Liver (tissue), 9 donors: Measurements from ENCODE around the gene RNU1-2. TPM values are rescaled to one million over a fixed set of nuclear protein-coding genes. Genes with fewer than 3 reads are reported as not detected.

Experiments used
- DNase-seq: peaks from one replicate; pipeline ENCODE4 v3.0.0-alpha.2; 2017; ENCODE audit warnings: low spot score
- H3K27ac ChIP-seq, 2 donors: one replicate each; pipeline ENCODE4 v1.7.0; 2013; ENCODE audit warnings: inconsistent platforms in 2 of 2, low read length in 2 of 2, control low read depth in 1 of 2, low read depth in 1 of 2, mild to moderate bottlenecking in 1 of 2
- H3K27me3 ChIP-seq, 4 donors: one replicate each; pipeline versions ENCODE4 v1.6.1 to v1.7.0; 2013; ENCODE audit warnings: low read length in 3 of 4, inconsistent platforms in 1 of 4, mild to moderate bottlenecking in 1 of 4, moderate library complexity in 1 of 4; ENCODE audit not compliant: control insufficient read depth in 4 of 4, insufficient read depth in 4 of 4
- H3K36me3 ChIP-seq, 4 donors: one replicate each; pipeline versions ENCODE4 v1.6.1 to v1.7.0; 2013; ENCODE audit warnings: low read length in 3 of 4, mild to moderate bottlenecking in 3 of 4, low read depth in 1 of 4, moderate library complexity in 1 of 4; ENCODE audit not compliant: control insufficient read depth in 4 of 4, insufficient read depth in 3 of 4
- H3K4me1 ChIP-seq, 4 donors: one replicate each; pipeline versions ENCODE4 v1.6.1 to v1.7.0; 2013; ENCODE audit warnings: low read length in 3 of 4, mild to moderate bottlenecking in 3 of 4, moderate library complexity in 1 of 4; ENCODE audit not compliant: control insufficient read depth in 4 of 4, insufficient read depth in 4 of 4
- H3K4me3 ChIP-seq, 3 donors: one replicate each; pipeline versions ENCODE4 v1.6.1 to v1.7.0; 2013; ENCODE audit warnings: low read length in 3 of 3, control low read depth in 1 of 3, low read depth in 1 of 3, mild to moderate bottlenecking in 1 of 3
- H3K9ac ChIP-seq, 2 donors: one replicate each; pipeline ENCODE4 v1.7.0; 2013; ENCODE audit warnings: low read length in 2 of 2, mild to moderate bottlenecking in 2 of 2, moderate library complexity in 2 of 2, control low read depth in 1 of 2, low read depth in 1 of 2
- H3K9me3 ChIP-seq, 4 donors: one replicate each; pipeline versions ENCODE4 v1.6.1 to v1.7.0; 2013; ENCODE audit warnings: low read length in 3 of 4; ENCODE audit not compliant: control insufficient read depth in 4 of 4
- EGR1 ChIP-seq, 2 donors: IDR thresholded peaks; 2 replicates each; pipeline ENCODE4 v1.6.1; 2016 to 2018; ENCODE audit warnings: antibody characterized with exemption in 2 of 2, low read depth in 2 of 2
- FOXA1 ChIP-seq: IDR thresholded peaks from 2 replicates; pipeline ENCODE4 v1.6.1; 2016; ENCODE audit warnings: antibody characterized with exemption
- FOXA2 ChIP-seq: IDR thresholded peaks from 2 replicates; pipeline ENCODE4 v1.6.1; 2016; ENCODE audit warnings: antibody characterized with exemption
- GABPA ChIP-seq, 2 donors: IDR thresholded peaks in 1 of 2; conservative IDR thresholded peaks in 1 of 2; 2 replicates each; pipeline ENCODE4 v1.6.1; 2016; ENCODE audit warnings: antibody characterized with exemption in 2 of 2, mild to moderate bottlenecking in 1 of 2, moderate library complexity in 1 of 2
- HNF4A ChIP-seq, 2 donors: conservative IDR thresholded peaks; 2 replicates each; pipeline ENCODE4 v1.6.1; 2016; ENCODE audit warnings: antibody characterized with exemption in 2 of 2, mild to moderate bottlenecking in 2 of 2
- HNF4G ChIP-seq: IDR thresholded peaks from 2 replicates; pipeline ENCODE4 v1.6.1; 2016; ENCODE audit warnings: antibody characterized with exemption
- JUND ChIP-seq, 2 donors: IDR thresholded peaks; 2 replicates each; pipeline ENCODE4 v1.6.1; 2016; ENCODE audit warnings: antibody characterized with exemption in 2 of 2
- NR2F2 ChIP-seq: IDR thresholded peaks from 2 replicates; pipeline ENCODE4 v1.6.1; 2016; ENCODE audit warnings: antibody characterized with exemption
- RAD21 ChIP-seq, 2 donors: IDR thresholded peaks; 2 replicates each; pipeline ENCODE4 v1.6.1; 2016; ENCODE audit warnings: antibody characterized with exemption in 2 of 2, mild to moderate bottlenecking in 2 of 2
- RXRA ChIP-seq, 2 donors: IDR thresholded peaks; 2 replicates each; pipeline ENCODE4 v1.6.1; 2017 to 2018; ENCODE audit warnings: antibody characterized with exemption in 2 of 2, mild to moderate bottlenecking in 1 of 2
- SP1 ChIP-seq: IDR thresholded peaks from 2 replicates; pipeline ENCODE4 v1.6.1; 2018; ENCODE audit warnings: antibody characterized with exemption, mild to moderate bottlenecking
- TAF1 ChIP-seq: conservative IDR thresholded peaks from 2 replicates; pipeline ENCODE4 v1.6.1; 2016; ENCODE audit warnings: antibody characterized with exemption, mild to moderate bottlenecking
- YY1 ChIP-seq: IDR thresholded peaks from 2 replicates; pipeline ENCODE4 v1.6.1; 2016; ENCODE audit warnings: antibody characterized with exemption, mild to moderate bottlenecking
- WGBS: extraction: QIAGEN DNeasy Blood & Tissue Kit; methylation state at CpG from one replicate; pipeline ENCODE4 v1.1.7; 2013; 5-methylcytosine and 5-hydroxymethylcytosine counted together
- polyA plus RNA-seq, 2 donors: library from polyadenylated mRNA; stranded (reverse) in 1 of 2; unstranded in 1 of 2; fragments of 200-250 nt in 1 of 2; fragments of >200 nt in 1 of 2; fragmentation: Nextera tagmentation in 1 of 2; extraction: Ambion mirVana in 1 of 2; gene quantifications; one replicate each; pipeline versions ENCODE4 v1.2.1 to v1.2.3, GENCODE V29; 2013 to 2015
- total RNA-seq, 2 donors: library from RNA; depleted of rRNA; stranded (reverse); fragments of >200 nt; gene quantifications; one replicate each; pipeline ENCODE4 v1.2.3, GENCODE V29; 2014
- TF ChIP-seq, protein P1 (sequence below): fragments of 150-350 bp; IDR thresholded peaks from 2 replicates; pipeline ENCODE4 v1.5.1; 2017; ENCODE audit warnings: improper control_type of control experiment, low read depth, low read length; ENCODE audit not compliant: missing input control
- TF ChIP-seq, protein P2 (sequence below): IDR thresholded peaks from 2 replicates; pipeline ENCODE4 v1.6.1; 2016; ENCODE audit warnings: antibody characterized with exemption, mild to moderate bottlenecking
- TF ChIP-seq, protein P3 (sequence below): IDR thresholded peaks from 2 replicates; pipeline ENCODE4 v1.6.1; 2016; ENCODE audit warnings: antibody characterized with exemption
- TF ChIP-seq, protein P4 (sequence below): IDR thresholded peaks from 2 replicates; pipeline ENCODE4 v1.6.1; 2016; ENCODE audit warnings: antibody characterized with exemption
- TF ChIP-seq, protein P5 (sequence below): IDR thresholded peaks from 2 replicates; pipeline ENCODE4 v1.6.1; 2016; ENCODE audit warnings: antibody characterized with exemption
- donor health status: healthy.
- donor health status: healthy.
- donor health status: healthy.
- donor health status: healthy.
- donor health status: healthy.

Gene RNU1-2
- total and polyA plus RNA-seq, 4 donors: under 0.01 to 16.7 (median under 0.01) TPM; not detected in 1

DNA sequence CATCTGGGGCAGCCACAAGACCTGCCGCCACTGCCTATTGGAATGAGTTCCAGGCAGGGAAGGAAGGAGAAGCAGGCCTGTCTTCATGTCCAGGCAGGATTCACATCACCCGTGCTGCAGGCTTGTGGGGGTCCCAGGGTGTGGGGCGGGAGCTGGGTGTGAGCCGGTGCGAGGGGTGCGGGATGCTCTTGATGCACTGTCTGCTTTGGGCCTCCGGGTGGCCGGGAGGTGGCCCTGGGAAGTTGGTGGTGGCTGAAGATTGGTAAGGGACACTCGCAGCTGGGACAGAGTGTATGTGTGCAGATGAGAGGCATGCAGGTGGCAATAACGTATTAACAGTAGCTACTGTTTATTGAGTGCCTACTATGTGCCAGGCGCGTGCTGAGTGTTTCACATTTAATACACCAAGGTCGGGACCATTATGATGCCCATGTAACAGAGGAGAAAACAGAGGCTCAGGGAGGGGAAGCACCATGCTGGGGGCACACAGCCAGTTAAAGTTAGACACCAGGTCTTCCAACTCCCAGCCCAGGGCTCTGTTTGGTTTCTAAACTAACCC, 29.2 kb downstream of the RNU1-2 start:
- TF ChIP-seq EGR1 (IDR thresholded peaks at IDR 0.05; ENCODE audit: low read depth in 2 of 2) (no peak), YY1 (no peak), TAF1 (no peak), HNF4A (conservative IDR thresholded peaks at IDR 0.05) (no peak), SP1 (no peak), RAD21 (IDR thresholded peaks at IDR 0.05) (no peak), JUND (IDR thresholded peaks at IDR 0.05) (no peak), RXRA (IDR thresholded peaks at IDR 0.05) (no peak), FOXA1 (no peak), HNF4G (no peak), NR2F2 (no peak), FOXA2 (no peak), GABPA (IDR thresholded peaks at IDR 0.05 in 1 of 2, conservative IDR thresholded peaks at IDR 0.05 in 1 of 2) (no peak)
- TF ChIP-seq, protein P1, sequence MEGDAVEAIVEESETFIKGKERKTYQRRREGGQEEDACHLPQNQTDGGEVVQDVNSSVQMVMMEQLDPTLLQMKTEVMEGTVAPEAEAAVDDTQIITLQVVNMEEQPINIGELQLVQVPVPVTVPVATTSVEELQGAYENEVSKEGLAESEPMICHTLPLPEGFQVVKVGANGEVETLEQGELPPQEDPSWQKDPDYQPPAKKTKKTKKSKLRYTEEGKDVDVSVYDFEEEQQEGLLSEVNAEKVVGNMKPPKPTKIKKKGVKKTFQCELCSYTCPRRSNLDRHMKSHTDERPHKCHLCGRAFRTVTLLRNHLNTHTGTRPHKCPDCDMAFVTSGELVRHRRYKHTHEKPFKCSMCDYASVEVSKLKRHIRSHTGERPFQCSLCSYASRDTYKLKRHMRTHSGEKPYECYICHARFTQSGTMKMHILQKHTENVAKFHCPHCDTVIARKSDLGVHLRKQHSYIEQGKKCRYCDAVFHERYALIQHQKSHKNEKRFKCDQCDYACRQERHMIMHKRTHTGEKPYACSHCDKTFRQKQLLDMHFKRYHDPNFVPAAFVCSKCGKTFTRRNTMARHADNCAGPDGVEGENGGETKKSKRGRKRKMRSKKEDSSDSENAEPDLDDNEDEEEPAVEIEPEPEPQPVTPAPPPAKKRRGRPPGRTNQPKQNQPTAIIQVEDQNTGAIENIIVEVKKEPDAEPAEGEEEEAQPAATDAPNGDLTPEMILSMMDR: no peak
- TF ChIP-seq, protein P2, sequence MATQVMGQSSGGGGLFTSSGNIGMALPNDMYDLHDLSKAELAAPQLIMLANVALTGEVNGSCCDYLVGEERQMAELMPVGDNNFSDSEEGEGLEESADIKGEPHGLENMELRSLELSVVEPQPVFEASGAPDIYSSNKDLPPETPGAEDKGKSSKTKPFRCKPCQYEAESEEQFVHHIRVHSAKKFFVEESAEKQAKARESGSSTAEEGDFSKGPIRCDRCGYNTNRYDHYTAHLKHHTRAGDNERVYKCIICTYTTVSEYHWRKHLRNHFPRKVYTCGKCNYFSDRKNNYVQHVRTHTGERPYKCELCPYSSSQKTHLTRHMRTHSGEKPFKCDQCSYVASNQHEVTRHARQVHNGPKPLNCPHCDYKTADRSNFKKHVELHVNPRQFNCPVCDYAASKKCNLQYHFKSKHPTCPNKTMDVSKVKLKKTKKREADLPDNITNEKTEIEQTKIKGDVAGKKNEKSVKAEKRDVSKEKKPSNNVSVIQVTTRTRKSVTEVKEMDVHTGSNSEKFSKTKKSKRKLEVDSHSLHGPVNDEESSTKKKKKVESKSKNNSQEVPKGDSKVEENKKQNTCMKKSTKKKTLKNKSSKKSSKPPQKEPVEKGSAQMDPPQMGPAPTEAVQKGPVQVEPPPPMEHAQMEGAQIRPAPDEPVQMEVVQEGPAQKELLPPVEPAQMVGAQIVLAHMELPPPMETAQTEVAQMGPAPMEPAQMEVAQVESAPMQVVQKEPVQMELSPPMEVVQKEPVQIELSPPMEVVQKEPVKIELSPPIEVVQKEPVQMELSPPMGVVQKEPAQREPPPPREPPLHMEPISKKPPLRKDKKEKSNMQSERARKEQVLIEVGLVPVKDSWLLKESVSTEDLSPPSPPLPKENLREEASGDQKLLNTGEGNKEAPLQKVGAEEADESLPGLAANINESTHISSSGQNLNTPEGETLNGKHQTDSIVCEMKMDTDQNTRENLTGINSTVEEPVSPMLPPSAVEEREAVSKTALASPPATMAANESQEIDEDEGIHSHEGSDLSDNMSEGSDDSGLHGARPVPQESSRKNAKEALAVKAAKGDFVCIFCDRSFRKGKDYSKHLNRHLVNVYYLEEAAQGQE: no peak
- TF ChIP-seq, protein P3, sequence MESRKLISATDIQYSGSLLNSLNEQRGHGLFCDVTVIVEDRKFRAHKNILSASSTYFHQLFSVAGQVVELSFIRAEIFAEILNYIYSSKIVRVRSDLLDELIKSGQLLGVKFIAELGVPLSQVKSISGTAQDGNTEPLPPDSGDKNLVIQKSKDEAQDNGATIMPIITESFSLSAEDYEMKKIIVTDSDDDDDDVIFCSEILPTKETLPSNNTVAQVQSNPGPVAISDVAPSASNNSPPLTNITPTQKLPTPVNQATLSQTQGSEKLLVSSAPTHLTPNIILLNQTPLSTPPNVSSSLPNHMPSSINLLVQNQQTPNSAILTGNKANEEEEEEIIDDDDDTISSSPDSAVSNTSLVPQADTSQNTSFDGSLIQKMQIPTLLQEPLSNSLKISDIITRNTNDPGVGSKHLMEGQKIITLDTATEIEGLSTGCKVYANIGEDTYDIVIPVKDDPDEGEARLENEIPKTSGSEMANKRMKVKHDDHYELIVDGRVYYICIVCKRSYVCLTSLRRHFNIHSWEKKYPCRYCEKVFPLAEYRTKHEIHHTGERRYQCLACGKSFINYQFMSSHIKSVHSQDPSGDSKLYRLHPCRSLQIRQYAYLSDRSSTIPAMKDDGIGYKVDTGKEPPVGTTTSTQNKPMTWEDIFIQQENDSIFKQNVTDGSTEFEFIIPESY: no peak
- TF ChIP-seq, protein P4, sequence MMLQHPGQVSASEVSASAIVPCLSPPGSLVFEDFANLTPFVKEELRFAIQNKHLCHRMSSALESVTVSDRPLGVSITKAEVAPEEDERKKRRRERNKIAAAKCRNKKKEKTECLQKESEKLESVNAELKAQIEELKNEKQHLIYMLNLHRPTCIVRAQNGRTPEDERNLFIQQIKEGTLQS: no peak
- TF ChIP-seq, protein P5, sequence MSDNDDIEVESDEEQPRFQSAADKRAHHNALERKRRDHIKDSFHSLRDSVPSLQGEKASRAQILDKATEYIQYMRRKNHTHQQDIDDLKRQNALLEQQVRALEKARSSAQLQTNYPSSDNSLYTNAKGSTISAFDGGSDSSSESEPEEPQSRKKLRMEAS: no peak
- no peak for DNase-seq

More for the DNA sequence above, 29.2 kb downstream of the RNU1-2 start:
- H3K4me1 ChIP-seq: peaks cover 0 to 7% (median under 1%) of the 10 kb centered on the region in 4 donors
- no peaks in the 10 kb centered on the region for H3K9me3 ChIP-seq
- 90% methylated on average over 13 of the region's 13 CpGs for WGBS
- H3K27ac ChIP-seq: no peak overlapping the region
- no peak overlapping the region for H3K9ac ChIP-seq
- no peaks in the 10 kb centered on the region for H3K27me3 ChIP-seq
- H3K36me3 ChIP-seq: no peaks in the 10 kb centered on the region
- H3K4me3 ChIP-seq: no peak overlapping the region
